ENCODE measurements around the gene UGT1A4. TPM values are rescaled to one million over a fixed set of nuclear protein-coding genes. Genes with fewer than 3 reads are reported as not detected.
"Not testable (repeated sequence)": the region's sequence is repeated elsewhere in the genome, so short reads cannot be mapped to it uniquely, and the experiment has no call there.

Gene UGT1A4
- total and polyA plus RNA-seq, 9 of the 15 experiments (the other 6 are each of a cell fraction or from before 2014, with no cell fraction given), result not detected

DNA sequence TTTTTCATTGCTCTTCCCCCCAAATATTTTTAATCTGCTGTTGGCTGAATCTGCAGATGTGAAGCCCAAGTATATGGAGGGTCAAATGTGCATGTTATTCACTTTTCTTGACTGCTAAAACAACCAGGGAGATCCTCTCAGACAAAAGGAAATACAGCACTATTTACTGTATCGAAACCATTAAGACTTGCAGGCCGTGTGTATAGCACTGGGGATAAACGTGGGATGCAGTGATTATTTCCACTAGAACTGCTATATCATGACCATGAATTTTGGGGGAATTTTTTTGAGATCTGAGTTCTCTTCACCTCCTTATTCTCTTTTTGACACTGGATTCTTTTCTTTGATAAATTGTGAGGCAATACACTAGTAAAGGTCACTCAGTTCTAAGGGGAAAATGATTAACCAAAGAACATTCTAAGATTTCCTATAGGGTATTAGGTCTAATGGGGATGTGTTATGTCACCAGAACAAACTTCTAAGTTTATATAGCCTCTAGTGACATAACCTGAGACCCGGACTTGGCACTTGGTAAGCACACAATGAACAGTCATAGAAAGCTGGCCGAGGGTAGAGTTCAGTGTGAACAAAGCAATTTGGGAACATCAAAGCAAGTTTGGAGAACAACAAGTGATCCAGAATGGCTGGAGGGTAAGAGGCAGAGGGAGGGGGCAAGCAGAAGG is 26.7 kb downstream of the UGT1A4 start:
- no peak for DNase-seq (ENCODE audit: extremely low read depth in 1 of 4, low spot score in 3 of 4)
- Histone ChIP-seq H3K9me1 (ENCODE audit: control insufficient read depth, insufficient read depth, low read length) (no peaks in the 10 kb centered on the region), H3K27ac (ENCODE audit: extremely low read depth, low read depth, low read length) (no peak overlapping the region), H3K9ac (ENCODE audit: insufficient read depth in 1 of 2, low read depth in 2 of 2, low read length in 2 of 2) (no peak overlapping the region), H3K36me3 (ENCODE audit: control insufficient read depth, insufficient read depth, low read length) (no peaks in the 10 kb centered on the region), H3K4me2 (ENCODE audit: insufficient read depth, low read length) (no peak overlapping the region), H3K4me3 (no peak overlapping the region), H3K27me3 (ENCODE audit: control insufficient read depth in 2 of 2, insufficient read depth in 2 of 2, low read length in 2 of 2) (no peaks in the 10 kb centered on the region), H3K9me3 (replicated peaks; ENCODE audit: control insufficient read depth, insufficient read depth, low read depth, low read length) (no peaks in the 10 kb centered on the region), H3K79me2 (ENCODE audit: control insufficient read depth, insufficient read depth, low read length) (no peaks in the 10 kb centered on the region), H4K20me1 (replicated peaks; ENCODE audit: control insufficient read depth, insufficient read depth, low read length) (no peaks in the 10 kb centered on the region), H2AFZ (ENCODE audit: low read depth, low read length) (no peak overlapping the region), H3K4me1 (replicated peaks in 1 of 2; ENCODE audit: control insufficient read depth in 2 of 2, insufficient read depth in 2 of 2, low read length in 2 of 2) (peaks cover 0 to 7% of the 10 kb centered on the region in 2 experiments; a peak in 2 of 5 replicates)
- no TSS peak for BruUV-seq (replicated peaks)
- ATAC-seq, result no peak
- WGBS (ENCODE audit: insufficient coverage, low coverage, missing lambda C conversion rate), result 0% methylated on average over 3 of the region's 5 CpGs
- POLR2A ChIA-PET, result no interaction called here
- no peak for FAIRE-seq
- intact Hi-C loops (cut with micrococcal nuclease) (no loop called here), in situ Hi-C loops (cut with MboI) (no loop called here)
- TF ChIP-seq KDM1A (IDR thresholded peaks at IDR 0.05) (no peak), FOXK1 (CRISPR knock-in tag; IDR thresholded peaks at IDR 0.05; ENCODE audit: borderline replicate concordance) (no peak)
- CTCF ChIA-PET (ENCODE audit: low intra/inter-chr PET ratio), result no interaction called here

DNA sequence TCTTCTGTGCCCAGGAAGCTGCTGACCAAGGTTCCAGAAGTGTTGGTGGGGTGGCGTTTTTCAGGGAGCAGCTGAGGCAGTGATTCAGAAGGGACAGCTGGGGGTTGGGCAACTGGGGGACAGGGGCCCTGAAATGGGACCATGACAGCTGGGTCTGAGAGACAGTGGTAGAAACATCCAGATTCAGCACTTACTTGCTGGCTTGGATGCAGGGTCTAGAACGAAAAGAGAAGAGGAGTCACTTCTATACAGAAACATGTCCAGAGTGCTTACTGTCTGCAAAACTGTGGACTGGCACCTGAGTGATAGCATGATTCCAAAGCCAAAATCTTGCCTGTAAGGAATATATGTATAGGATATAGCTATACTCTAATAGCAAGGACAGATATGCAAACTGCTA is 27.3 kb downstream of the UGT1A4 start:
- H3K9me3 ChIP-seq (replicated peaks; ENCODE audit: control insufficient read depth, insufficient read depth, low read depth, low read length); FAIRE-seq; CTCF ChIA-PET (ENCODE audit: low intra/inter-chr PET ratio); H3K4me1 ChIP-seq (replicated peaks in 1 of 2; ENCODE audit: control insufficient read depth in 2 of 2, insufficient read depth in 2 of 2, low read length in 2 of 2); H3K79me2 ChIP-seq (ENCODE audit: control insufficient read depth, insufficient read depth, low read length); H3K9ac ChIP-seq (ENCODE audit: insufficient read depth in 1 of 2, low read depth in 2 of 2, low read length in 2 of 2); BruUV-seq (replicated peaks); in situ Hi-C loops (cut with MboI); H3K4me2 ChIP-seq (ENCODE audit: insufficient read depth, low read length); H4K20me1 ChIP-seq (replicated peaks; ENCODE audit: control insufficient read depth, insufficient read depth, low read length); intact Hi-C loops (cut with micrococcal nuclease); POLR2A ChIA-PET; H3K4me3 ChIP-seq; H3K9me1 ChIP-seq (ENCODE audit: control insufficient read depth, insufficient read depth, low read length); H3K27ac ChIP-seq (ENCODE audit: extremely low read depth, low read depth, low read length); ATAC-seq; DNase-seq (ENCODE audit: extremely low read depth in 1 of 4, low spot score in 3 of 4); H3K27me3 ChIP-seq (ENCODE audit: control insufficient read depth in 2 of 2, insufficient read depth in 2 of 2, low read length in 2 of 2); H2AFZ ChIP-seq (ENCODE audit: low read depth, low read length); H3K36me3 ChIP-seq (ENCODE audit: control insufficient read depth, insufficient read depth, low read length): not testable (repeated sequence)
- 0% methylated on average over 2 of the region's 2 CpGs for WGBS (ENCODE audit: insufficient coverage, low coverage, missing lambda C conversion rate)

Data from K562 (cell line).